ENCODE data around the gene GNA15.

DNA sequence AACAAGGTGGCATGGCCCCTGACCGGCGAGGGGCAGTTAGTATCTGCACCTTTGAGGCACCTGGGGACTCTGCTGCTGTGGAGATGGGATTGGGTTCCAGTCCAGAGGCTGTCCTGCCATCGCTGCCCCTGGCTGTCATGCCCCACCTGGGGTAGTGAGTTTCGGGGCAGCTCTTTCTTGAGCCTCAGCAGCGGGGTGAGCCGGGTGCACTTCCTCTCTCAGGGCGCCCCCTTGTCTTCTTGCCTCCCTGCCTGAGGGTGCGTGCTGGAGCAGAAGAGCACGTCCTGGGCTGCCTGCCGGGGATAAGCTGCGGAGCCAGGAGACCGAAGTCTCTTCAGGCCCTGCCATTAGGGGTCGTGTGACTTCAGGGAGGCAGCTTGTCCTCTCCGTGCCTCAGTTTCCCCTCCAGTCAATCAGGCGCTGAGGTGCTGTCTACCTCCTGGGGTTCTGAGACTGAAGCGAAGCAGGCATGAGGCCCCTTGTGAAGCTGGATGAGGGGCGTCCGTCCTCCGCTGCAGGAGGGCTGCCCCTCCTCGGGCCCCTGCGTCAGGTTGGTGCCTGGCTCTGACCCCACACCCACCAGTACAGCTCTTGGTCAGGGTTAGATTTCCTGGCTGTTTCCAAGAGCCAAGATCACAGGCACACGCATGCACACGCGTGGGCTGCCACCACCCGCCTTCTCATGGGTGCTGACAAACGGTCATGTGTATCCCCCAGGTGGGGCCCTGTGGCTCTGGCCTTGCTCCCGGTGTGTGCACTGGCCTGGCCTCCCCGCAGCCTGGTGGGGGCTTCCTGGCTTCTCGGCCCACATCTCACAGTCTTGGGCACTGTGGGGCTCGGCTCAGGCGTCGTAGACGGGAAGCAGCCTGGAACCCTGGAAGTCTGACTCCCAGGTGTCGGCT lies 33.3 kb upstream of the GNA15 start:
- TF ChIP-seq, protein P1, sequence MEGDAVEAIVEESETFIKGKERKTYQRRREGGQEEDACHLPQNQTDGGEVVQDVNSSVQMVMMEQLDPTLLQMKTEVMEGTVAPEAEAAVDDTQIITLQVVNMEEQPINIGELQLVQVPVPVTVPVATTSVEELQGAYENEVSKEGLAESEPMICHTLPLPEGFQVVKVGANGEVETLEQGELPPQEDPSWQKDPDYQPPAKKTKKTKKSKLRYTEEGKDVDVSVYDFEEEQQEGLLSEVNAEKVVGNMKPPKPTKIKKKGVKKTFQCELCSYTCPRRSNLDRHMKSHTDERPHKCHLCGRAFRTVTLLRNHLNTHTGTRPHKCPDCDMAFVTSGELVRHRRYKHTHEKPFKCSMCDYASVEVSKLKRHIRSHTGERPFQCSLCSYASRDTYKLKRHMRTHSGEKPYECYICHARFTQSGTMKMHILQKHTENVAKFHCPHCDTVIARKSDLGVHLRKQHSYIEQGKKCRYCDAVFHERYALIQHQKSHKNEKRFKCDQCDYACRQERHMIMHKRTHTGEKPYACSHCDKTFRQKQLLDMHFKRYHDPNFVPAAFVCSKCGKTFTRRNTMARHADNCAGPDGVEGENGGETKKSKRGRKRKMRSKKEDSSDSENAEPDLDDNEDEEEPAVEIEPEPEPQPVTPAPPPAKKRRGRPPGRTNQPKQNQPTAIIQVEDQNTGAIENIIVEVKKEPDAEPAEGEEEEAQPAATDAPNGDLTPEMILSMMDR (IDR thresholded peaks at IDR 0.05): no peak
- no peak for TF ChIP-seq POLR2A (IDR thresholded peaks at IDR 0.05)
